D721Med (cell line): ENCODE measurements around the gene SUV39H1.

Source experiments
- DNase-seq: peaks from one replicate; pipeline ENCODE4 v3.0.0; 2011; ENCODE audit warnings: low spot score; ENCODE audit not compliant: insufficient read length
- FAIRE-seq: peaks from 2 replicates; lab custom pipeline; 2011; peaks lifted over from hg19 to GRCh38; lab: Jason Lieb, UNC
- CTCF ChIP-seq: IDR thresholded peaks from 2 replicates; pipeline ENCODE4 v1.5.1; 2012; ENCODE audit warnings: mild to moderate bottlenecking, control low read depth; ENCODE audit not compliant: insufficient read depth; ENCODE audit errors: missing control alignments

Gene SUV39H1

GRCh38 chrX:48754238-48754637 is 57.7 kb downstream of the SUV39H1 start:
- no peak for TF ChIP-seq CTCF
- no peak for FAIRE-seq
- no peak for DNase-seq
